ENCODE data around the gene LRRC42. TPM values are rescaled to one million over a fixed set of nuclear protein-coding genes. Genes with fewer than 3 reads are reported as not detected.
A peak's percentile ranks its signal among the peaks of the same experiment; 100 is the strongest.

Gene LRRC42
- total RNA-seq, 1 experiment from 2014 or later, result 38.1 TPM

DNA sequence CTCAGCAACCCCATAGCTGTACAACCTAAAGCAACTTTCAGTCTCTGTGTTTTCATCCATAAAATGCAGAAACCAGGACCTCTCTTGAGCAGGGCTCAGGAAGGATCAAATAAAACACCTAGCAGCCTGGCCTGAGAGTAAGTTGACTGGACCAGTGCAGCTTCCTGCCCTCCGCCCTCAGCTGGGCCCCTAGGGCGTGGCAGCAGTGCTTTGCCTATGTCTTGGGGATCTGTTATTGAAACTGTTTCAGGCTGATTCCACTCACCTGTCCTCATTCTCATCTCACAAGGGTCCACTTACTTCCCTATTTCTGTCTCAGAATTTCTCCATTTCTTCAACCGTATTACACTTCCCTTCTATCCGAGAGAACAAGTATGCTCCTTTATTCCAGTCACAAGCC is 17.3 kb downstream of the LRRC42 start:
- DNase-seq (ENCODE audit: low spot score) (no peak), ATAC-seq (no peak)
- Mint-ChIP-seq H3K4me3 (no peak overlapping the region), H3K27me3 (ENCODE audit: low read depth) (no peaks in the 10 kb centered on the region), H3K9me3 (no peaks in the 10 kb centered on the region), H3K36me3 (peaks cover 48% of the 10 kb centered on the region), H3K4me1 (peaks cover 7% of the 10 kb centered on the region), H3K27ac (no peak overlapping the region)
- ChIA-PET POLR2A (no interaction called here), CTCF (no interaction called here)
- TF ChIP-seq, protein P1, sequence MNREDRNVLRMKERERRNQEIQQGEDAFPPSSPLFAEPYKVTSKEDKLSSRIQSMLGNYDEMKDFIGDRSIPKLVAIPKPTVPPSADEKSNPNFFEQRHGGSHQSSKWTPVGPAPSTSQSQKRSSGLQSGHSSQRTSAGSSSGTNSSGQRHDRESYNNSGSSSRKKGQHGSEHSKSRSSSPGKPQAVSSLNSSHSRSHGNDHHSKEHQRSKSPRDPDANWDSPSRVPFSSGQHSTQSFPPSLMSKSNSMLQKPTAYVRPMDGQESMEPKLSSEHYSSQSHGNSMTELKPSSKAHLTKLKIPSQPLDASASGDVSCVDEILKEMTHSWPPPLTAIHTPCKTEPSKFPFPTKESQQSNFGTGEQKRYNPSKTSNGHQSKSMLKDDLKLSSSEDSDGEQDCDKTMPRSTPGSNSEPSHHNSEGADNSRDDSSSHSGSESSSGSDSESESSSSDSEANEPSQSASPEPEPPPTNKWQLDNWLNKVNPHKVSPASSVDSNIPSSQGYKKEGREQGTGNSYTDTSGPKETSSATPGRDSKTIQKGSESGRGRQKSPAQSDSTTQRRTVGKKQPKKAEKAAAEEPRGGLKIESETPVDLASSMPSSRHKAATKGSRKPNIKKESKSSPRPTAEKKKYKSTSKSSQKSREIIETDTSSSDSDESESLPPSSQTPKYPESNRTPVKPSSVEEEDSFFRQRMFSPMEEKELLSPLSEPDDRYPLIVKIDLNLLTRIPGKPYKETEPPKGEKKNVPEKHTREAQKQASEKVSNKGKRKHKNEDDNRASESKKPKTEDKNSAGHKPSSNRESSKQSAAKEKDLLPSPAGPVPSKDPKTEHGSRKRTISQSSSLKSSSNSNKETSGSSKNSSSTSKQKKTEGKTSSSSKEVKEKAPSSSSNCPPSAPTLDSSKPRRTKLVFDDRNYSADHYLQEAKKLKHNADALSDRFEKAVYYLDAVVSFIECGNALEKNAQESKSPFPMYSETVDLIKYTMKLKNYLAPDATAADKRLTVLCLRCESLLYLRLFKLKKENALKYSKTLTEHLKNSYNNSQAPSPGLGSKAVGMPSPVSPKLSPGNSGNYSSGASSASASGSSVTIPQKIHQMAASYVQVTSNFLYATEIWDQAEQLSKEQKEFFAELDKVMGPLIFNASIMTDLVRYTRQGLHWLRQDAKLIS (CRISPR knock-in tag; IDR thresholded peaks at IDR 0.05; ENCODE audit: borderline replicate concordance), result no peak
- TF ChIP-seq SMAD4 (CRISPR knock-in tag; IDR thresholded peaks at IDR 0.05) (no peak), ZNF232 (CRISPR knock-in tag; IDR thresholded peaks at IDR 0.05) (no peak), SP1 (CRISPR knock-in tag; conservative IDR thresholded peaks at IDR 0.05) (no peak), EMX1 (CRISPR knock-in tag; IDR thresholded peaks at IDR 0.05) (no peak), NR3C1 (CRISPR knock-in tag; conservative IDR thresholded peaks at IDR 0.05; ENCODE audit: low read depth) (no peak), ESRRA (CRISPR knock-in tag; IDR thresholded peaks at IDR 0.05; ENCODE audit: borderline replicate concordance) (no peak), MXD4 (CRISPR knock-in tag; IDR thresholded peaks at IDR 0.05; ENCODE audit: borderline replicate concordance) (no peak), ZNF317 (CRISPR knock-in tag; IDR thresholded peaks at IDR 0.05; ENCODE audit: borderline replicate concordance, low read depth) (no peak), NR1H2 (CRISPR knock-in tag; IDR thresholded peaks at IDR 0.05) (no peak), ATF3 (CRISPR knock-in tag; conservative IDR thresholded peaks at IDR 0.05) (no peak), MYBL2 (CRISPR knock-in tag; IDR thresholded peaks at IDR 0.05) (no peak), JAZF1 (CRISPR knock-in tag; IDR thresholded peaks at IDR 0.05) (no peak), NR2C2 (CRISPR knock-in tag; IDR thresholded peaks at IDR 0.05) (no peak), JUN (CRISPR knock-in tag; IDR thresholded peaks at IDR 0.05) (no peak), SOX15 (CRISPR knock-in tag; IDR thresholded peaks at IDR 0.05) (no peak)
- TF ChIP-seq, protein P2, sequence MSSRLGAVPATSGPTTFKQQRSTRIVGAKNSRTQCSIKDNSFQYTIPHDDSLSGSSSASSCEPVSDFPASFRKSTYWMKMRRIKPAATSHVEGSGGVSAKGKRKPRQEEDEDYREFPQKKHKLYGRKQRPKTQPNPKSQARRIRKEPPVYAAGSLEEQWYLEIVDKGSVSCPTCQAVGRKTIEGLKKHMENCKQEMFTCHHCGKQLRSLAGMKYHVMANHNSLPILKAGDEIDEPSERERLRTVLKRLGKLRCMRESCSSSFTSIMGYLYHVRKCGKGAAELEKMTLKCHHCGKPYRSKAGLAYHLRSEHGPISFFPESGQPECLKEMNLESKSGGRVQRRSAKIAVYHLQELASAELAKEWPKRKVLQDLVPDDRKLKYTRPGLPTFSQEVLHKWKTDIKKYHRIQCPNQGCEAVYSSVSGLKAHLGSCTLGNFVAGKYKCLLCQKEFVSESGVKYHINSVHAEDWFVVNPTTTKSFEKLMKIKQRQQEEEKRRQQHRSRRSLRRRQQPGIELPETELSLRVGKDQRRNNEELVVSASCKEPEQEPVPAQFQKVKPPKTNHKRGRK (CRISPR knock-in tag; IDR thresholded peaks at IDR 0.05; ENCODE audit: borderline replicate concordance), result no peak
- TF ChIP-seq, protein P3, sequence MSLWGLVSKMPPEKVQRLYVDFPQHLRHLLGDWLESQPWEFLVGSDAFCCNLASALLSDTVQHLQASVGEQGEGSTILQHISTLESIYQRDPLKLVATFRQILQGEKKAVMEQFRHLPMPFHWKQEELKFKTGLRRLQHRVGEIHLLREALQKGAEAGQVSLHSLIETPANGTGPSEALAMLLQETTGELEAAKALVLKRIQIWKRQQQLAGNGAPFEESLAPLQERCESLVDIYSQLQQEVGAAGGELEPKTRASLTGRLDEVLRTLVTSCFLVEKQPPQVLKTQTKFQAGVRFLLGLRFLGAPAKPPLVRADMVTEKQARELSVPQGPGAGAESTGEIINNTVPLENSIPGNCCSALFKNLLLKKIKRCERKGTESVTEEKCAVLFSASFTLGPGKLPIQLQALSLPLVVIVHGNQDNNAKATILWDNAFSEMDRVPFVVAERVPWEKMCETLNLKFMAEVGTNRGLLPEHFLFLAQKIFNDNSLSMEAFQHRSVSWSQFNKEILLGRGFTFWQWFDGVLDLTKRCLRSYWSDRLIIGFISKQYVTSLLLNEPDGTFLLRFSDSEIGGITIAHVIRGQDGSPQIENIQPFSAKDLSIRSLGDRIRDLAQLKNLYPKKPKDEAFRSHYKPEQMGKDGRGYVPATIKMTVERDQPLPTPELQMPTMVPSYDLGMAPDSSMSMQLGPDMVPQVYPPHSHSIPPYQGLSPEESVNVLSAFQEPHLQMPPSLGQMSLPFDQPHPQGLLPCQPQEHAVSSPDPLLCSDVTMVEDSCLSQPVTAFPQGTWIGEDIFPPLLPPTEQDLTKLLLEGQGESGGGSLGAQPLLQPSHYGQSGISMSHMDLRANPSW (CRISPR knock-in tag; conservative IDR thresholded peaks at IDR 0.05; ENCODE audit: low read depth), result no peak

GRCh38 chr1:53964109-53964508 is 18.0 kb downstream of the LRRC42 start:
- ChIA-PET POLR2A (interaction anchor here (0.6 kb wide), 1 partner anchor 11 kb away, joined by 3 read pairs; no protein-coding TSS in a partner anchor), CTCF (interaction anchor here (0.9 kb wide), 2 partner anchors 28 to 65 kb away, joined by 4 read pairs; no protein-coding TSS in a partner anchor)
- ATAC-seq (peak; percentile 57), DNase-seq (ENCODE audit: low spot score) (no peak)
- Mint-ChIP-seq H3K36me3 (peaks cover 52% of the 10 kb centered on the region), H3K4me3 (no peak overlapping the region), H3K27ac (peak overlapping the region; percentile 13), H3K27me3 (ENCODE audit: low read depth) (no peaks in the 10 kb centered on the region), H3K4me1 (peaks cover 7% of the 10 kb centered on the region), H3K9me3 (no peaks in the 10 kb centered on the region)
- TF ChIP-seq ELF4 (CRISPR knock-in tag; IDR thresholded peaks at IDR 0.05; ENCODE audit: low read depth) (no peak), NFE2L1 (CRISPR knock-in tag; IDR thresholded peaks at IDR 0.05) (0 out of 2 replicates have a peak, but pooled peaks have one; percentile 35)
